ENCODE results near the gene CDC42.

GRCh38 chr1:22074803-22075202 lies 22.3 kb downstream of the CDC42 start:
- TF ChIP-seq EZH2 (IDR thresholded peaks at IDR 0.05; ENCODE audit: low read length, missing control alignments) (no peak), CTCF (conservative IDR thresholded peaks at IDR 0.05 in 1 of 2, IDR thresholded peaks at IDR 0.05 in 1 of 2; ENCODE audit: low read depth in 1 of 2, low read length in 2 of 2) (no peak)
